ENCODE data around the gene DOCK1. TPM values are rescaled to one million over a fixed set of nuclear protein-coding genes. Genes with fewer than 3 reads are reported as not detected.
"Not testable (repeated sequence)": the region's sequence is repeated elsewhere in the genome, so short reads cannot be mapped to it uniquely, and the experiment has no call there.

The DOCK1 gene
- total RNA-seq, 4 donors from 2014 or later, result 31.3 to 82.3 (median 44.1) TPM

GRCh38 chr10:126876456-126876855, 28.8 kb upstream of the DOCK1 start:
- no peak for TF ChIP-seq CTCF (IDR thresholded peaks at IDR 0.05)
- no peak for ATAC-seq (ENCODE audit: low FRiP score)
- DNase-seq (ENCODE audit: low spot score), result no peak

- DNase-seq (ENCODE audit: low spot score), result no peak
- ATAC-seq (ENCODE audit: low FRiP score), result no peak
- TF ChIP-seq CTCF (IDR thresholded peaks at IDR 0.05), result no peak
Observed at GRCh38 chr10:126877390-126877789, 27.8 kb upstream of the DOCK1 start.

- ATAC-seq (ENCODE audit: low FRiP score) (no peak), DNase-seq (ENCODE audit: low spot score) (no peak)
- TF ChIP-seq CTCF (IDR thresholded peaks at IDR 0.05), result no peak
Observed at GRCh38 chr10:126878594-126878993, 26.6 kb upstream of the DOCK1 start.

GRCh38 chr10:126880926-126881325, 24.3 kb upstream of the DOCK1 start:
- DNase-seq (ENCODE audit: low spot score) (no peak), ATAC-seq (ENCODE audit: low FRiP score) (no peak)
- no peak for TF ChIP-seq CTCF (IDR thresholded peaks at IDR 0.05)

GRCh38 chr10:126882055-126882454, 23.2 kb upstream of the DOCK1 start:
- not testable (repeated sequence) for DNase-seq (ENCODE audit: low spot score); ATAC-seq (ENCODE audit: low FRiP score)

- not testable (repeated sequence) for DNase-seq (ENCODE audit: low spot score); ATAC-seq (ENCODE audit: low FRiP score)
Observed at GRCh38 chr10:126888436-126888835, 16.8 kb upstream of the DOCK1 start.

- DNase-seq (ENCODE audit: low spot score) (no peak), ATAC-seq (ENCODE audit: low FRiP score) (no peak)
- TF ChIP-seq CTCF (IDR thresholded peaks at IDR 0.05), result no peak
Observed at GRCh38 chr10:126889421-126889820, 15.8 kb upstream of the DOCK1 start.

- DNase-seq (ENCODE audit: low spot score); ATAC-seq (ENCODE audit: low FRiP score): not testable (repeated sequence)
Observed at GRCh38 chr10:126890797-126891196, 14.4 kb upstream of the DOCK1 start.

Data from omental fat pad (tissue), 4 donors.